K562 (cell line): ENCODE data around the gene PYROXD2. TPM values are rescaled to one million over a fixed set of nuclear protein-coding genes. Genes with fewer than 3 reads are reported as not detected.

ENCODE experiments used
- ATAC-seq: fragments of 200-7000 bp; cut with Tn5 transposase; 3 replicates; pipeline ENCODE4 v1.9.1; 2020; ENCODE audit warnings: moderate library complexity
- BruUV-seq: library from RNA; stranded (reverse); fragments of 400-500 nt; replicated peaks from 2 replicates; lab custom pipeline; 2021; lab: Mats Ljungman, UMichigan
- CTCF ChIA-PET: fragments of 300-600 bp; formaldehyde crosslinking; extraction: SDS; loops from one replicate; lab custom pipeline; 2021; ENCODE audit warnings: low intra/inter-chr PET ratio; lab: Yijun Ruan, JAX
- POLR2A ChIA-PET: fragments of 300-600, 350-650 bp; sonication (Branson Sonifier 250); formaldehyde crosslinking; extraction: SDS; loops from one replicate; lab custom pipeline; 2021; ENCODE audit warnings: antibody characterized with exemption, inconsistent platforms; lab: Yijun Ruan, JAX
- DNase-seq, 4 experiments: peaks; one replicate each; pipeline versions ENCODE4 v3.0.0 to v3.0.0-alpha.2; 2011 to 2018; ENCODE audit warnings: low spot score in 3 of 4, mixed read lengths in 3 of 4; ENCODE audit errors: extremely low read depth in 1 of 4
- FAIRE-seq: peaks from 2 replicates; lab custom pipeline; 2011; peaks lifted over from hg19 to GRCh38; lab: Jason Lieb, UNC
- H2AFZ ChIP-seq: 2 replicates; pipeline ENCODE4 v1.6.0; 2011; ENCODE audit warnings: low read depth, low read length, control low read depth, inconsistent platforms
- H3K27ac ChIP-seq: fragments of 200-600 bp; 3 replicates; pipeline ENCODE4 v1.8.0; 2011; ENCODE audit warnings: low read depth, mild to moderate bottlenecking, control low read depth, inconsistent platforms, low read length, moderate library complexity, mixed read lengths; ENCODE audit errors: extremely low read depth
- H3K27me3 ChIP-seq, 2 experiments: fragments of 300-600 bp in 1 of 2; 2 replicates in 1 of 2; 3 replicates in 1 of 2; pipeline versions ENCODE4 v1.6.0 to v1.8.0; 2011; ENCODE audit warnings: inconsistent platforms in 2 of 2, low read length in 2 of 2, mild to moderate bottlenecking in 1 of 2, mixed read lengths in 1 of 2, moderate library complexity in 1 of 2; ENCODE audit not compliant: control insufficient read depth in 2 of 2, insufficient read depth in 2 of 2
- H3K36me3 ChIP-seq: fragments of 300-600 bp; 3 replicates; pipeline ENCODE4 v1.8.0; 2011; ENCODE audit warnings: mild to moderate bottlenecking, low read length, inconsistent platforms; ENCODE audit not compliant: control insufficient read depth, insufficient read depth
- H3K4me1 ChIP-seq, 2 experiments: fragments of 200-600 bp in 1 of 2; replicated peaks in 1 of 2; 2 replicates in 1 of 2; 3 replicates in 1 of 2; pipeline versions ENCODE4 v1.5.1 to v1.8.0; 2011; ENCODE audit warnings: inconsistent platforms in 2 of 2, low read length in 2 of 2, mild to moderate bottlenecking in 1 of 2, mixed read lengths in 1 of 2, moderate library complexity in 1 of 2; ENCODE audit not compliant: control insufficient read depth in 2 of 2, insufficient read depth in 2 of 2
- H3K4me2 ChIP-seq: 2 replicates; pipeline ENCODE4 v1.6.1; 2011; ENCODE audit warnings: low read length, control low read depth, inconsistent platforms, mixed read lengths; ENCODE audit not compliant: insufficient read depth
- H3K4me3 ChIP-seq: fragments of 200-600 bp; sonication (generic), shearing (Covaris generic); 2 replicates; pipeline ENCODE4 v1.5.1; 2016; ENCODE audit warnings: control low read depth, inconsistent platforms
- H3K79me2 ChIP-seq: fragments of 200-600 bp; 3 replicates; pipeline ENCODE4 v1.8.0; 2011; ENCODE audit warnings: low read length, inconsistent platforms; ENCODE audit not compliant: control insufficient read depth, insufficient read depth
- H3K9ac ChIP-seq, 2 experiments: 2 replicates each; pipeline versions ENCODE4 v1.6.0 to v1.6.1; 2011; ENCODE audit warnings: low read depth in 2 of 2, low read length in 2 of 2, control low read depth in 1 of 2, inconsistent platforms in 1 of 2, mild to moderate bottlenecking in 1 of 2, mixed read lengths in 1 of 2; ENCODE audit not compliant: insufficient read depth in 1 of 2
- H3K9me1 ChIP-seq: one replicate; pipeline ENCODE4 v1.6.0; 2011; ENCODE audit warnings: inconsistent platforms, mild to moderate bottlenecking, low read length, moderate library complexity; ENCODE audit not compliant: control insufficient read depth, insufficient read depth
- H3K9me3 ChIP-seq: replicated peaks from 2 replicates; pipeline ENCODE4 v1.5.1; 2011; ENCODE audit warnings: low read depth, low read length, inconsistent platforms; ENCODE audit not compliant: control insufficient read depth, insufficient read depth
- H4K20me1 ChIP-seq: replicated peaks from 2 replicates; pipeline ENCODE4 v1.6.1; 2011; ENCODE audit warnings: low read length, inconsistent platforms, mixed read lengths; ENCODE audit not compliant: control insufficient read depth, insufficient read depth
- CXXC5 ChIP-seq: fragments of 250-450 bp; sonication (Bioruptor Pico); IDR thresholded peaks from 2 replicates; pipeline ENCODE4 v1.8.0; 2022; ENCODE audit warnings: inconsistent platforms, mild to moderate bottlenecking, moderate library complexity
- KAT2B ChIP-seq: IDR thresholded peaks from one replicate; pipeline ENCODE4 v1.6.1; 2012; ENCODE audit warnings: low read depth, mild to moderate bottlenecking, control low read depth, inconsistent platforms, low read length, moderate library complexity
- POLR2A ChIP-seq: fragments of 450-650 bp; conservative IDR thresholded peaks from 2 replicates; pipeline ENCODE4 v1.6.1; 2016
- POLR3G ChIP-seq: IDR thresholded peaks from 2 replicates; pipeline ENCODE4 v1.6.1; 2011; ENCODE audit not compliant: insufficient read length, insufficient replicate concordance; ENCODE audit errors: extremely low read depth
- PRPF4 ChIP-seq: fragments of 200-400 bp; formaldehyde crosslinking; IDR thresholded peaks from one replicate; pipeline ENCODE4 v1.6.1; 2017; ENCODE audit warnings: low read length, low read depth, mild to moderate bottlenecking; ENCODE audit not compliant: insufficient read depth, poor library complexity, severe bottlenecking
- PURB ChIP-seq: sonication (generic); formaldehyde crosslinking; IDR thresholded peaks from 2 replicates; pipeline ENCODE4 v1.9.0; 2021; ENCODE audit warnings: low read depth, mild to moderate bottlenecking, missing genetic modification reagents
- WGBS: fragments of 100-300 bp; shearing (Covaris generic); methylation state at CpG from one replicate; pipeline ENCODE4 v1.1.6; 2016; ENCODE audit warnings: low coverage, mixed read lengths; ENCODE audit not compliant: insufficient coverage; ENCODE audit errors: missing lambda C conversion rate; 5-methylcytosine and 5-hydroxymethylcytosine counted together
- in situ Hi-C: fragments of 300-500 bp; cut with MboI; formaldehyde crosslinking; loops from 4 replicates; pipeline ENCODE4 v1.15.0; 2018; ENCODE audit warnings: inconsistent platforms, mixed read lengths
- intact Hi-C: fragments of 100-400 bp; cut with micrococcal nuclease; formaldehyde crosslinking; loops from 2 replicates; pipeline ENCODE4 v1.14.2; 2022
- polyA plus RNA-seq, 8 experiments: library from polyadenylated mRNA; depleted of rRNA in 4 of 8; stranded (reverse) in 5 of 8; unstranded in 3 of 8; fragments of >200 nt; fragmentation: Nextera tagmentation in 2 of 8; fragmentation: Illumina TruSeq in 1 of 8; extraction: Ambion mirVana in 2 of 8; extraction: Trizol in 1 of 8; gene quantifications; 2 replicates each; pipeline versions ENCODE4 v1.2.1 to v1.2.3, GENCODE V29; 2011 to 2014; ENCODE audit warnings: inconsistent platforms in 1 of 8, missing spikeins in 1 of 8
- total RNA-seq, 7 experiments: library from RNA; depleted of rRNA in 6 of 7; stranded (reverse); fragments of >200 nt in 6 of 7; fragmentation: Illumina TruSeq in 2 of 7; extraction: Trizol in 2 of 7; gene quantifications; 2 replicates each; pipeline versions ENCODE4 v1.2.1 to v1.2.3, GENCODE V29; 2011 to 2021; ENCODE audit warnings: low replicate concordance in 1 of 7
- TF ChIP-seq, protein P1 (sequence below): sonication (generic); formaldehyde crosslinking; IDR thresholded peaks from 2 replicates; pipeline ENCODE4 v1.8.1; 2023; ENCODE audit warnings: missing genetic modification reagents, mild to moderate bottlenecking, borderline replicate concordance
- TF ChIP-seq, protein P2 (sequence below): IDR thresholded peaks from 2 replicates; pipeline ENCODE4 v1.6.1; 2014; ENCODE audit warnings: antibody characterized with exemption
- TF ChIP-seq, protein P3 (sequence below): IDR thresholded peaks from 2 replicates; pipeline ENCODE4 v1.6.1; 2011; ENCODE audit not compliant: insufficient read length; ENCODE audit errors: extremely low read depth
- TF ChIP-seq, protein P4 (sequence below): fragments of 250-450 bp; sonication (Bioruptor Pico); IDR thresholded peaks from 2 replicates; pipeline ENCODE4 v1.8.0; 2021; ENCODE audit warnings: moderate library complexity, mild to moderate bottlenecking, inconsistent platforms
- TF ChIP-seq, protein P5 (sequence below), 2 experiments: fragments of 200-800 bp in 1 of 2; sonication (Bioruptor generic) in 1 of 2; sonication (generic) in 1 of 2; formaldehyde crosslinking in 1 of 2; IDR thresholded peaks in 1 of 2; conservative IDR thresholded peaks in 1 of 2; 2 replicates each; pipeline versions ENCODE4 v1.5.0 to v1.6.1; 2016 to 2020; ENCODE audit warnings: missing compliant biosample characterization in 1 of 2, missing genetic modification characterization in 1 of 2, missing genetic modification reagents in 1 of 2

Gene PYROXD2
- total and polyA plus RNA-seq, 9 of the 15 experiments (the other 6 are each of a cell fraction or from before 2014, with no cell fraction given): 0.14 to 1.4 (median 0.58) TPM

DNA sequence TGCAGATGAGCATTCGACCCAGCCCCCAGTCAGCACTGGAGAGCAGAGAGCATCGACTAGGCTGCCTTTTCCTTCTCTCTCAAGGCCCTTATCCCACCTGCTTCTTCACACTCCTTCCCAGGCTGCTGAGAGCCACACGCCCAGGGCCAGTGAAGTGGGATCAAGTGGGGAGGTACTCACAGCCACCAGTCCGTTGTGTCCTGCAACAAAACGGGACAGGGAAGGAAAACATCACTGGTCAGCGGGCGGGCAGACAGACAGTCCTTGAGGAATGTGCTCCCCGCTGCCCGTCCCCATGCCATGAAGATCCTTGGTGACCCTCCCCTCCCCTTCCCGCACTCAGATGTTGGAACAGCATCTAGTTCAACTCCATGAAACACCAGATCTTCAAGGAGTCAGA lies 4.2 kb downstream of the PYROXD2 start:
- Histone ChIP-seq H3K36me3 (no peaks in the 10 kb centered on the region), H3K4me3 (no peak overlapping the region), H3K4me2 (no peak overlapping the region), H3K4me1 (peaks cover 8 to 16% of the 10 kb centered on the region in 2 experiments; a peak in 4 of 5 replicates), H3K27me3 (no peaks in the 10 kb centered on the region; a peak in 1 of 5 replicates), H3K27ac (no peak overlapping the region), H3K9me3 (no peaks in the 10 kb centered on the region), H3K9me1 (no peaks in the 10 kb centered on the region), H3K79me2 (no peaks in the 10 kb centered on the region), H2AFZ (no peak overlapping the region), H3K9ac (no peak overlapping the region; a peak in 1 of 4 replicates), H4K20me1 (no peaks in the 10 kb centered on the region)
- FAIRE-seq (no peak), ATAC-seq (no peak), DNase-seq (no peak)
- ChIA-PET CTCF (no interaction called here), POLR2A (interaction anchor here (0.6 kb wide), 1 partner anchor 35 kb away, joined by 3 read pairs; no protein-coding TSS in a partner anchor)
- BruUV-seq: no TSS peak
- WGBS: 24% methylated on average over 3 of the region's 10 CpGs
- intact Hi-C loops: no loop called here
- in situ Hi-C loops: no loop called here
- no peak for TF ChIP-seq PRPF4
- TF ChIP-seq, protein P1, sequence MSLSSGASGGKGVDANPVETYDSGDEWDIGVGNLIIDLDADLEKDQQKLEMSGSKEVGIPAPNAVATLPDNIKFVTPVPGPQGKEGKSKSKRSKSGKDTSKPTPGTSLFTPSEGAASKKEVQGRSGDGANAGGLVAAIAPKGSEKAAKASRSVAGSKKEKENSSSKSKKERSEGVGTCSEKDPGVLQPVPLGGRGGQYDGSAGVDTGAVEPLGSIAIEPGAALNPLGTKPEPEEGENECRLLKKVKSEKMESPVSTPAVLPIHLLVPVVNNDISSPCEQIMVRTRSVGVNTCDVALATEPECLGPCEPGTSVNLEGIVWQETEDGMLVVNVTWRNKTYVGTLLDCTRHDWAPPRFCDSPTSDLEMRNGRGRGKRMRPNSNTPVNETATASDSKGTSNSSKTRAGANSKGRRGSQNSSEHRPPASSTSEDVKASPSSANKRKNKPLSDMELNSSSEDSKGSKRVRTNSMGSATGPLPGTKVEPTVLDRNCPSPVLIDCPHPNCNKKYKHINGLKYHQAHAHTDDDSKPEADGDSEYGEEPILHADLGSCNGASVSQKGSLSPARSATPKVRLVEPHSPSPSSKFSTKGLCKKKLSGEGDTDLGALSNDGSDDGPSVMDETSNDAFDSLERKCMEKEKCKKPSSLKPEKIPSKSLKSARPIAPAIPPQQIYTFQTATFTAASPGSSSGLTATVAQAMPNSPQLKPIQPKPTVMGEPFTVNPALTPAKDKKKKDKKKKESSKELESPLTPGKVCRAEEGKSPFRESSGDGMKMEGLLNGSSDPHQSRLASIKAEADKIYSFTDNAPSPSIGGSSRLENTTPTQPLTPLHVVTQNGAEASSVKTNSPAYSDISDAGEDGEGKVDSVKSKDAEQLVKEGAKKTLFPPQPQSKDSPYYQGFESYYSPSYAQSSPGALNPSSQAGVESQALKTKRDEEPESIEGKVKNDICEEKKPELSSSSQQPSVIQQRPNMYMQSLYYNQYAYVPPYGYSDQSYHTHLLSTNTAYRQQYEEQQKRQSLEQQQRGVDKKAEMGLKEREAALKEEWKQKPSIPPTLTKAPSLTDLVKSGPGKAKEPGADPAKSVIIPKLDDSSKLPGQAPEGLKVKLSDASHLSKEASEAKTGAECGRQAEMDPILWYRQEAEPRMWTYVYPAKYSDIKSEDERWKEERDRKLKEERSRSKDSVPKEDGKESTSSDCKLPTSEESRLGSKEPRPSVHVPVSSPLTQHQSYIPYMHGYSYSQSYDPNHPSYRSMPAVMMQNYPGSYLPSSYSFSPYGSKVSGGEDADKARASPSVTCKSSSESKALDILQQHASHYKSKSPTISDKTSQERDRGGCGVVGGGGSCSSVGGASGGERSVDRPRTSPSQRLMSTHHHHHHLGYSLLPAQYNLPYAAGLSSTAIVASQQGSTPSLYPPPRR (CRISPR knock-in tag): no peak
- TF ChIP-seq, protein P2, sequence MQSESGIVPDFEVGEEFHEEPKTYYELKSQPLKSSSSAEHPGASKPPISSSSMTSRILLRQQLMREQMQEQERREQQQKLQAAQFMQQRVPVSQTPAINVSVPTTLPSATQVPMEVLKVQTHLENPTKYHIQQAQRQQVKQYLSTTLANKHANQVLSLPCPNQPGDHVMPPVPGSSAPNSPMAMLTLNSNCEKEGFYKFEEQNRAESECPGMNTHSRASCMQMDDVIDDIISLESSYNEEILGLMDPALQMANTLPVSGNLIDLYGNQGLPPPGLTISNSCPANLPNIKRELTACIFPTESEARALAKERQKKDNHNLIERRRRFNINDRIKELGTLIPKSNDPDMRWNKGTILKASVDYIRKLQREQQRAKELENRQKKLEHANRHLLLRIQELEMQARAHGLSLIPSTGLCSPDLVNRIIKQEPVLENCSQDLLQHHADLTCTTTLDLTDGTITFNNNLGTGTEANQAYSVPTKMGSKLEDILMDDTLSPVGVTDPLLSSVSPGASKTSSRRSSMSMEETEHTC: no peak
- no peak for TF ChIP-seq CXXC5
- TF ChIP-seq KAT2B: no peak
- TF ChIP-seq, protein P3, sequence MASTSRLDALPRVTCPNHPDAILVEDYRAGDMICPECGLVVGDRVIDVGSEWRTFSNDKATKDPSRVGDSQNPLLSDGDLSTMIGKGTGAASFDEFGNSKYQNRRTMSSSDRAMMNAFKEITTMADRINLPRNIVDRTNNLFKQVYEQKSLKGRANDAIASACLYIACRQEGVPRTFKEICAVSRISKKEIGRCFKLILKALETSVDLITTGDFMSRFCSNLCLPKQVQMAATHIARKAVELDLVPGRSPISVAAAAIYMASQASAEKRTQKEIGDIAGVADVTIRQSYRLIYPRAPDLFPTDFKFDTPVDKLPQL: no peak
- TF ChIP-seq POLR2A: no peak
- TF ChIP-seq POLR3G: no peak
- TF ChIP-seq PURB (CRISPR knock-in tag): no peak
- TF ChIP-seq, protein P4, sequence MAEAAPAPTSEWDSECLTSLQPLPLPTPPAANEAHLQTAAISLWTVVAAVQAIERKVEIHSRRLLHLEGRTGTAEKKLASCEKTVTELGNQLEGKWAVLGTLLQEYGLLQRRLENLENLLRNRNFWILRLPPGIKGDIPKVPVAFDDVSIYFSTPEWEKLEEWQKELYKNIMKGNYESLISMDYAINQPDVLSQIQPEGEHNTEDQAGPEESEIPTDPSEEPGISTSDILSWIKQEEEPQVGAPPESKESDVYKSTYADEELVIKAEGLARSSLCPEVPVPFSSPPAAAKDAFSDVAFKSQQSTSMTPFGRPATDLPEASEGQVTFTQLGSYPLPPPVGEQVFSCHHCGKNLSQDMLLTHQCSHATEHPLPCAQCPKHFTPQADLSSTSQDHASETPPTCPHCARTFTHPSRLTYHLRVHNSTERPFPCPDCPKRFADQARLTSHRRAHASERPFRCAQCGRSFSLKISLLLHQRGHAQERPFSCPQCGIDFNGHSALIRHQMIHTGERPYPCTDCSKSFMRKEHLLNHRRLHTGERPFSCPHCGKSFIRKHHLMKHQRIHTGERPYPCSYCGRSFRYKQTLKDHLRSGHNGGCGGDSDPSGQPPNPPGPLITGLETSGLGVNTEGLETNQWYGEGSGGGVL: no peak
- TF ChIP-seq, protein P5, sequence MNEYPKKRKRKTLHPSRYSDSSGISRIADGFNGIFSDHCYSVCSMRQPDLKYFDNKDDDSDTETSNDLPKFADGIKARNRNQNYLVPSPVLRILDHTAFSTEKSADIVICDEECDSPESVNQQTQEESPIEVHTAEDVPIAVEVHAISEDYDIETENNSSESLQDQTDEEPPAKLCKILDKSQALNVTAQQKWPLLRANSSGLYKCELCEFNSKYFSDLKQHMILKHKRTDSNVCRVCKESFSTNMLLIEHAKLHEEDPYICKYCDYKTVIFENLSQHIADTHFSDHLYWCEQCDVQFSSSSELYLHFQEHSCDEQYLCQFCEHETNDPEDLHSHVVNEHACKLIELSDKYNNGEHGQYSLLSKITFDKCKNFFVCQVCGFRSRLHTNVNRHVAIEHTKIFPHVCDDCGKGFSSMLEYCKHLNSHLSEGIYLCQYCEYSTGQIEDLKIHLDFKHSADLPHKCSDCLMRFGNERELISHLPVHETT (CRISPR knock-in tag; conservative IDR thresholded peaks at IDR 0.05 in 1 of 2, IDR thresholded peaks at IDR 0.05 in 1 of 2): no peak
